H1 (cell line): Measurements from ENCODE around the gene TBC1D22A. TPM values are rescaled to one million over a fixed set of nuclear protein-coding genes. Genes with fewer than 3 reads are reported as not detected.

Experiments used
- CTCF ChIA-PET: fragments of 300-600 bp; sonication (Branson Sonifier 250); formaldehyde crosslinking; loops from one replicate; lab custom pipeline; 2021; ENCODE audit not compliant: partially characterized antibody; lab: Charles Lee
- POLR2A ChIA-PET: fragments of 300-600 bp; sonication (Branson Sonifier 250); formaldehyde crosslinking; loops from one replicate; lab custom pipeline; 2021; ENCODE audit warnings: inconsistent platforms; ENCODE audit not compliant: partially characterized antibody; lab: Charles Lee
- DNase-seq, 2 experiments: peaks; one replicate each; pipeline versions ENCODE4 v3.0.0 to v3.0.0-alpha.2; 2010 to 2022; ENCODE audit warnings: low spot score in 2 of 2, low read depth in 1 of 2, mixed read lengths in 1 of 2
- FAIRE-seq: peaks from 2 replicates; lab custom pipeline; 2011; peaks lifted over from hg19 to GRCh38; lab: Jason Lieb, UNC
- H2AFZ ChIP-seq: 2 replicates; pipeline ENCODE4 v1.8.1; 2012; ENCODE audit warnings: low read length, inconsistent platforms
- H2AK5ac ChIP-seq: 2 replicates; pipeline ENCODE4 v1.6.1; 2013; ENCODE audit warnings: low read depth, low read length
- H2BK120ac ChIP-seq: replicated peaks from 2 replicates; pipeline ENCODE3; 2013; ENCODE audit warnings: low read depth, low read length, inconsistent platforms
- H2BK12ac ChIP-seq: 2 replicates; pipeline ENCODE4 v1.6.1; 2013; ENCODE audit warnings: low read depth, low read length
- H2BK15ac ChIP-seq: 2 replicates; pipeline ENCODE4 v1.6.1; 2013; ENCODE audit warnings: low read length
- H2BK20ac ChIP-seq: 2 replicates; pipeline ENCODE4 v1.6.1; 2013; ENCODE audit warnings: low read length
- H2BK5ac ChIP-seq: 2 replicates; pipeline ENCODE4 v1.6.1; 2013; ENCODE audit warnings: low read depth, low read length
- H3K14ac ChIP-seq: 2 replicates; pipeline ENCODE4 v1.6.1; 2013; ENCODE audit warnings: inconsistent platforms; ENCODE audit not compliant: insufficient read length
- H3K18ac ChIP-seq: 2 replicates; pipeline ENCODE4 v1.6.1; 2013; ENCODE audit warnings: low read length; ENCODE audit errors: extremely low read depth
- H3K23ac ChIP-seq: 2 replicates; pipeline ENCODE4 v1.6.1; 2013; ENCODE audit warnings: inconsistent platforms; ENCODE audit not compliant: insufficient read length
- H3K23me2 ChIP-seq: 2 replicates; pipeline ENCODE4 v1.6.1; 2013; ENCODE audit warnings: low read depth, low read length
- H3K27ac ChIP-seq: 2 replicates; pipeline ENCODE4 v1.6.1; 2011; ENCODE audit warnings: low read depth, low read length, inconsistent platforms
- H3K27me3 ChIP-seq, 4 experiments: replicated peaks in 1 of 4; 1 replicate in 1 of 4; 2 replicates in 3 of 4; pipeline versions ENCODE4 v1.6.1 to v1.8.1; 2011 to 2013; ENCODE audit warnings: low read length in 3 of 4, mild to moderate bottlenecking in 3 of 4, inconsistent platforms in 2 of 4, mixed read lengths in 2 of 4, moderate library complexity in 1 of 4; ENCODE audit not compliant: control insufficient read depth in 3 of 4, insufficient read depth in 3 of 4; ENCODE audit errors: extremely low read depth in 1 of 4
- H3K36me3 ChIP-seq, 4 experiments: 2 replicates each; pipeline versions ENCODE4 v1.6.1 to v1.8.1; 2011 to 2013; ENCODE audit warnings: mild to moderate bottlenecking in 4 of 4, low read length in 3 of 4, moderate library complexity in 2 of 4, control low read depth in 1 of 4, inconsistent platforms in 1 of 4; ENCODE audit not compliant: insufficient read depth in 4 of 4, control insufficient read depth in 2 of 4
- H3K4ac ChIP-seq: replicated peaks from 2 replicates; pipeline ENCODE3; 2013; ENCODE audit warnings: low read length, low read depth, mixed read lengths, inconsistent platforms; ENCODE audit not compliant: insufficient read length
- H3K4me1 ChIP-seq, 4 experiments: replicated peaks in 1 of 4; 1 replicate in 1 of 4; 2 replicates in 3 of 4; pipeline versions ENCODE4 v1.6.1 to v1.8.1; 2011 to 2013; ENCODE audit warnings: low read length in 3 of 4, inconsistent platforms in 2 of 4, mixed read lengths in 1 of 4; ENCODE audit not compliant: insufficient read depth in 4 of 4, control insufficient read depth in 3 of 4
- H3K4me2 ChIP-seq, 2 experiments: 2 replicates each; pipeline versions ENCODE4 v1.6.1 to v1.8.1; 2011 to 2013; ENCODE audit warnings: low read depth in 2 of 2, low read length in 2 of 2, control low read depth in 1 of 2, inconsistent platforms in 1 of 2, mild to moderate bottlenecking in 1 of 2; ENCODE audit not compliant: insufficient read depth in 1 of 2
- H3K4me3 ChIP-seq, 4 experiments: fragments of 200-600, 300-600 bp in 1 of 4; sonication (generic), shearing (Covaris generic), sonication (Bioruptor Twin) in 1 of 4; 2 replicates each; pipeline versions ENCODE4 v1.5.1 to v1.8.1; 2011 to 2016; ENCODE audit warnings: low read length in 4 of 4, low read depth in 3 of 4, control low read depth in 2 of 4, inconsistent platforms in 2 of 4, mild to moderate bottlenecking in 2 of 4, mixed read lengths in 1 of 4, moderate library complexity in 1 of 4; ENCODE audit not compliant: insufficient read depth in 2 of 4; ENCODE audit errors: extremely low read depth in 1 of 4
- H3K56ac ChIP-seq: replicated peaks from 2 replicates; pipeline ENCODE3; 2013; ENCODE audit warnings: low read depth, mild to moderate bottlenecking, mixed read lengths, low read length, inconsistent platforms; ENCODE audit not compliant: insufficient read length
- H3K79me1 ChIP-seq: 2 replicates; pipeline ENCODE4 v1.6.1; 2013; ENCODE audit warnings: low read depth, low read length, control low read depth
- H3K79me2 ChIP-seq, 2 experiments: 2 replicates each; pipeline versions ENCODE4 v1.6.1 to v1.8.1; 2012 to 2013; ENCODE audit warnings: low read length in 2 of 2, mild to moderate bottlenecking in 2 of 2, inconsistent platforms in 1 of 2; ENCODE audit not compliant: insufficient read depth in 2 of 2, control insufficient read depth in 1 of 2
- H3K9ac ChIP-seq, 4 experiments: replicated peaks in 1 of 4; 1 replicate in 1 of 4; 2 replicates in 3 of 4; pipeline versions ENCODE4 v1.6.1 to v1.8.1; 2011 to 2013; ENCODE audit warnings: low read depth in 3 of 4, low read length in 3 of 4, control low read depth in 2 of 4, mild to moderate bottlenecking in 2 of 4, moderate library complexity in 2 of 4, inconsistent platforms in 1 of 4; ENCODE audit errors: extremely low read depth in 1 of 4
- H3K9me3 ChIP-seq, 2 experiments: 2 replicates each; pipeline versions ENCODE4 v1.6.1 to v1.8.1; 2012 to 2013; ENCODE audit warnings: mild to moderate bottlenecking in 2 of 2, moderate library complexity in 2 of 2, control low read depth in 1 of 2, inconsistent platforms in 1 of 2, low read depth in 1 of 2, low read length in 1 of 2, mixed read lengths in 1 of 2; ENCODE audit not compliant: insufficient read depth in 2 of 2
- H4K20me1 ChIP-seq, 2 experiments: replicated peaks in 1 of 2; 2 replicates each; pipeline versions ENCODE3 to v1.8.1; 2011 to 2013; ENCODE audit warnings: inconsistent platforms in 2 of 2, low read length in 2 of 2, mild to moderate bottlenecking in 1 of 2; ENCODE audit not compliant: insufficient read depth in 2 of 2, control insufficient read depth in 1 of 2
- H4K5ac ChIP-seq: 2 replicates; pipeline ENCODE4 v1.6.1; 2013; ENCODE audit warnings: low read length, low read depth, mixed read lengths, inconsistent platforms; ENCODE audit not compliant: insufficient read length
- H4K8ac ChIP-seq: 2 replicates; pipeline ENCODE4 v1.8.0; 2013; ENCODE audit warnings: mild to moderate bottlenecking, moderate library complexity, low read length, inconsistent platforms; ENCODE audit not compliant: insufficient read depth; ENCODE audit errors: extremely low read depth
- H4K91ac ChIP-seq: replicated peaks from 2 replicates; pipeline ENCODE3; 2013; ENCODE audit warnings: low read length, mixed read lengths, inconsistent platforms; ENCODE audit not compliant: insufficient read length
- CBX5 ChIP-seq: fragments of 300-800, 300-1000 bp; sonication (generic); IDR thresholded peaks from 2 replicates; pipeline ENCODE4 v1.7.1; 2016; ENCODE audit warnings: antibody characterized with exemption, low read length, low read depth
- CREB1 ChIP-seq: IDR thresholded peaks from 2 replicates; pipeline ENCODE4 v1.6.1; 2012; ENCODE audit warnings: inconsistent platforms
- SIRT6 ChIP-seq: IDR thresholded peaks from one replicate; pipeline ENCODE4 v1.7.1; 2012; ENCODE audit warnings: low read length, inconsistent platforms
- SIX5 ChIP-seq: IDR thresholded peaks from 2 replicates; pipeline ENCODE4 v1.6.1; 2011; ENCODE audit warnings: mild to moderate bottlenecking, low read depth, low read length
- USF2 ChIP-seq: IDR thresholded peaks from 2 replicates; pipeline ENCODE4 v1.6.1; 2011; ENCODE audit warnings: low read length, improper control_type of control experiment
- WGBS, 2 experiments: shearing (Covaris generic) in 1 of 2; methylation state at CpG; one replicate each; pipeline versions ENCODE4 v1.1.6 to v1.1.7; 2013 to 2015; ENCODE audit warnings: low lambda C conversion rate in 2 of 2, mixed read lengths in 2 of 2, inconsistent platforms in 1 of 2, low coverage in 1 of 2, missing lambda C conversion rate in 1 of 2; ENCODE audit not compliant: insufficient replicate concordance in 2 of 2, insufficient coverage in 1 of 2, insufficient read length in 1 of 2; ENCODE audit errors: extremely low coverage in 1 of 2, missing lambda C conversion rate in 1 of 2; 5-methylcytosine and 5-hydroxymethylcytosine counted together
- polyA plus RNA-seq, 7 experiments: library from polyadenylated mRNA; depleted of rRNA in 3 of 7; stranded (reverse) in 5 of 7; unstranded in 2 of 7; fragments of >200 nt in 5 of 7; fragments of 200-250 nt in 2 of 7; gene quantifications; 1 replicate in 5 of 7; 2 replicates in 1 of 7; 4 replicates in 1 of 7; pipeline versions ENCODE4 v1.2.1 to v1.2.3, GENCODE V29; 2011 to 2013; ENCODE audit warnings: missing spikeins in 2 of 7, mixed read lengths in 2 of 7
- total RNA-seq: library from RNA; stranded (reverse); fragmentation: NEBNext Ultra II Directional; extraction: Animal tissue kit (Norgen Biotek cat#: 25700); gene quantifications from 2 replicates; pipeline ENCODE4 v1.2.1, GENCODE V29; 2021

TBC1D22A gene
- total and polyA plus RNA-seq, 2 of the 8 experiments (the other 6 are each of a cell fraction or from before 2014, with no cell fraction given), result 11.9 to 18.4 TPM

- no peaks in the 10 kb centered on the region for H3K79me2 ChIP-seq
- no peaks in the 10 kb centered on the region for H3K36me3 ChIP-seq
- POLR2A ChIA-PET, result no interaction called here
- H3K9me3 ChIP-seq, result no peaks in the 10 kb centered on the region; a peak in 1 of 4 replicates
- H2AK5ac ChIP-seq, result no peak overlapping the region
- no peak overlapping the region for H2BK12ac ChIP-seq
- no peak overlapping the region for H3K56ac ChIP-seq
- H2AFZ ChIP-seq, result no peak overlapping the region
- H3K27ac ChIP-seq, result no peak overlapping the region
- no peak overlapping the region for H3K18ac ChIP-seq
- H4K91ac ChIP-seq, result no peak overlapping the region
- no peak overlapping the region for H4K5ac ChIP-seq
- no peaks in the 10 kb centered on the region for H3K27me3 ChIP-seq
- no peaks in the 10 kb centered on the region for H3K4me1 ChIP-seq
- H3K79me1 ChIP-seq, result no peaks in the 10 kb centered on the region
- 87% methylated on average over 17 of the region's 17 CpGs; no CpG with 5 or more reads in 1 of the 2 experiments for WGBS, 2 experiments
- CTCF ChIA-PET, result no interaction called here
- no peak overlapping the region for H2BK5ac ChIP-seq
- no peak overlapping the region for H3K23ac ChIP-seq
- no peak for TF ChIP-seq SIX5
- no peak for TF ChIP-seq SIRT6
- no peak for TF ChIP-seq CREB1
- no peak for TF ChIP-seq CBX5
- no peak for TF ChIP-seq USF2
- DNase-seq, result no peak
- no peak overlapping the region for H3K4me2 ChIP-seq
- no peak overlapping the region for H2BK20ac ChIP-seq
- H2BK120ac ChIP-seq, result no peak overlapping the region
- H3K14ac ChIP-seq, result no peak overlapping the region
- FAIRE-seq, result no peak
- no peak overlapping the region for H3K4ac ChIP-seq
- peaks cover 2 to 3% of the 10 kb centered on the region in 2 experiments for H4K20me1 ChIP-seq
- H4K8ac ChIP-seq, result no peak overlapping the region
- no peaks in the 10 kb centered on the region; the same call in 1 of the 2 replicates for H3K23me2 ChIP-seq
- H3K9ac ChIP-seq, result no peak overlapping the region
- no peak overlapping the region for H3K4me3 ChIP-seq
- H2BK15ac ChIP-seq, result no peak overlapping the region
Measured at GRCh38 chr22:47152236-47152635, 389.8 kb downstream of the TBC1D22A start.
